HEK293 (cell line): ENCODE results near the gene GARRE1.
A peak's percentile ranks its signal among the peaks of the same experiment; 100 is the strongest.

Experiments
- CTCF ChIA-PET: fragments of 350-600 bp; formaldehyde crosslinking; extraction: SDS; loops from one replicate; lab custom pipeline; 2021; ENCODE audit warnings: antibody characterized with exemption; lab: Yijun Ruan, JAX
- POLR2A ChIA-PET: fragments of 300-600 bp; formaldehyde crosslinking; extraction: SDS; loops from one replicate; lab custom pipeline; 2020; ENCODE audit warnings: antibody characterized with exemption, inconsistent platforms; lab: Yijun Ruan, JAX
- H3K27ac ChIP-seq: fragments of 200-500 bp; sonication (Bioruptor generic); 2 replicates; pipeline ENCODE4 v1.5.1; 2014; ENCODE audit warnings: low read depth, low read length, control low read depth, inconsistent platforms; ENCODE audit errors: extremely low read depth
- H3K36me3 ChIP-seq, 2 experiments: fragments of 200-500 bp in 1 of 2; sonication (Bioruptor generic) in 1 of 2; 1 replicate in 1 of 2; 2 replicates in 1 of 2; pipeline ENCODE4 v1.5.1; 2014 to 2017; ENCODE audit warnings: inconsistent platforms in 2 of 2, low read length in 2 of 2; ENCODE audit not compliant: control insufficient read depth in 2 of 2, insufficient read depth in 1 of 2
- H3K4me1 ChIP-seq: fragments of 200-500 bp; sonication (Bioruptor generic); 2 replicates; pipeline ENCODE4 v1.5.1; 2014; ENCODE audit warnings: mild to moderate bottlenecking, low read length, inconsistent platforms; ENCODE audit not compliant: control insufficient read depth, insufficient read depth
- H3K4me3 ChIP-seq: 2 replicates; pipeline ENCODE4 v1.5.1; 2011; ENCODE audit warnings: low read depth, mild to moderate bottlenecking, control low read depth, low read length, moderate library complexity
- H3K9me3 ChIP-seq: fragments of 200-500 bp; sonication (Bioruptor generic); 2 replicates; pipeline ENCODE4 v1.5.1; 2014; ENCODE audit warnings: low read depth, low read length, inconsistent platforms; ENCODE audit not compliant: control insufficient read depth, insufficient read depth
- HOXD13 ChIP-seq: sonication (generic); formaldehyde crosslinking; IDR thresholded peaks from 2 replicates; pipeline ENCODE4 v1.8.0; 2022; ENCODE audit warnings: missing genetic modification reagents, borderline replicate concordance
- RBAK ChIP-seq: fragments of 450-650 bp; formaldehyde crosslinking; IDR thresholded peaks from 2 replicates; pipeline ENCODE4 v1.5.1; 2016; ENCODE audit warnings: missing biosample characterization, missing genetic modification characterization
- SCRT2 ChIP-seq: fragments of 450-650 bp; formaldehyde crosslinking; IDR thresholded peaks from 2 replicates; pipeline ENCODE4 v1.5.1; 2016; ENCODE audit warnings: missing biosample characterization, missing genetic modification characterization
- ZBTB11 ChIP-seq: fragments of 450-650 bp; formaldehyde crosslinking; conservative IDR thresholded peaks from 2 replicates; pipeline ENCODE4 v1.5.1; 2016; ENCODE audit warnings: low read depth, missing biosample characterization, missing genetic modification characterization
- ZFP3 ChIP-seq: fragments of 450-650 bp; formaldehyde crosslinking; IDR thresholded peaks from 2 replicates; pipeline ENCODE4 v1.5.1; 2016; ENCODE audit warnings: low read depth, missing biosample characterization, missing genetic modification characterization
- ZNF138 ChIP-seq: fragments of 450-650 bp; formaldehyde crosslinking; IDR thresholded peaks from 2 replicates; pipeline ENCODE4 v1.5.1; 2016; ENCODE audit warnings: missing biosample characterization, missing genetic modification characterization, borderline replicate concordance
- ZNF157 ChIP-seq: fragments of 450-650 bp; formaldehyde crosslinking; IDR thresholded peaks from 2 replicates; pipeline ENCODE4 v1.5.1; 2016; ENCODE audit warnings: missing biosample characterization, missing genetic modification characterization
- ZNF202 ChIP-seq: fragments of 450-650 bp; formaldehyde crosslinking; IDR thresholded peaks from 2 replicates; pipeline ENCODE4 v1.5.1; 2016; ENCODE audit warnings: missing biosample characterization, missing genetic modification characterization, borderline replicate concordance
- ZNF366 ChIP-seq: fragments of 450-650 bp; formaldehyde crosslinking; conservative IDR thresholded peaks from 2 replicates; pipeline ENCODE4 v1.5.1; 2016; ENCODE audit warnings: missing biosample characterization, missing genetic modification characterization
- ZNF624 ChIP-seq: fragments of 450-650 bp; formaldehyde crosslinking; IDR thresholded peaks from 2 replicates; pipeline ENCODE4 v1.5.1; 2017; ENCODE audit warnings: missing biosample characterization, missing genetic modification characterization
- ZNF654 ChIP-seq: fragments of 450-650 bp; formaldehyde crosslinking; IDR thresholded peaks from 2 replicates; pipeline ENCODE4 v1.5.1; 2016; ENCODE audit warnings: low read depth, missing biosample characterization, missing genetic modification characterization
- ZNF830 ChIP-seq: fragments of 450-650 bp; IDR thresholded peaks from 2 replicates; pipeline ENCODE4 v1.5.0; 2018; ENCODE audit warnings: missing biosample characterization, missing genetic modification characterization, low read depth, mild to moderate bottlenecking, moderate library complexity
- ZSCAN23 ChIP-seq: fragments of 450-650 bp; formaldehyde crosslinking; IDR thresholded peaks from 2 replicates; pipeline ENCODE4 v1.5.1; 2016; ENCODE audit warnings: missing biosample characterization, missing genetic modification characterization
- TF ChIP-seq, protein P1 (sequence below): fragments of 450-650 bp; formaldehyde crosslinking; IDR thresholded peaks from 2 replicates; pipeline ENCODE4 v1.5.1; 2016; ENCODE audit warnings: missing biosample characterization, missing genetic modification characterization
- TF ChIP-seq, protein P2 (sequence below): fragments of 450-650 bp; formaldehyde crosslinking; IDR thresholded peaks from 2 replicates; pipeline ENCODE4 v1.5.1; 2016; ENCODE audit warnings: missing biosample characterization, missing genetic modification characterization
- TF ChIP-seq, protein P3 (sequence below): fragments of 450-650 bp; formaldehyde crosslinking; optimal IDR thresholded peaks from 2 replicates; pipeline ENCODE3; 2016; ENCODE audit warnings: missing biosample characterization, mild to moderate bottlenecking, missing genetic modification characterization

GARRE1 gene

DNA sequence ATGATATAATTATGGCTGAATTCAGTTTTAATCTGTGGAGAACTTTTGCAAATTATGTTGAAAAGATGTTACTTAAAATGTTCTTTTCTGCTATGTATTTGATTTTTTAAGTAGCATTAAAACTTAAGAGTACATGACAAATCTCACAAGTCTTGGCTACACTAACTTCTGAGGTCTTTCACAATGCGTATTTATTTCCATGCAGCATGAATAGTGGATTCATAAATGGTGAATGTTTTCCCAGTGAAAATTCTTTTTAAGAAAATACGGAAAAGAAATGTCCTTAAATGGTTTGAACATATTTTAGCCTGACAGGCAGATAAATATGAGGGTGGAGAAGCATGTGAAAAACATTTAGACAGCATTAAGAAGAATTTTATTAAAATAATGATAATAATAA is 30.2 kb downstream of the GARRE1 start (continued):
- no peak for TF ChIP-seq ZBTB11 (tag by site-specific recombination)
- TF ChIP-seq HOXD13 (CRISPR knock-in tag) = no peak
- TF ChIP-seq RBAK (tag by site-specific recombination) = no peak
- no peak for TF ChIP-seq ZNF366 (tag by site-specific recombination)

DNA sequence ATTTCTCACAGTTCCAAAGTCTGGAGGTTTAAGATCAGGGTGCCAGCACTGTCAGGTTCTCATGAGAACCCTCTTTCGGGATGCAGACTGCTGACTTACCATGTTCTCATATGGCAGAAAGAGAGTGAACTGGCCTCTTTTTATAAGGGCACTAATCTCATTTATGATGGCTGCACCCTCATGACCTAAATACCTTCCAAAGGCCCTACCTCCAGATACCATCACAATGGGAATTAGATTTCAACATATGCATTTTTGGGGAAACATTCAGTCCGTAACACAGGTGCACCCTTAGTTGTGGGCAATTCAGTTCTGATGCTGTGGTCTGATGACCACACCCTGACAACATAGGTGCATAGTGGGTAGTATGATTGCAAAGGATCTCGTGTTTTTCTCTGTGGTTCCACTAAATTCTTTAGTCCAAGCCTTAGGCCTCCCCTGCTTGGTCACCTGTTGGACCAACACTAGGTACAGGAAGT is 33.3 kb downstream of the GARRE1 start:
- ChIA-PET POLR2A (no interaction called here), CTCF (interaction anchor here (1.6 kb wide), 1 partner anchor 59 kb away, joined by 4 read pairs; no protein-coding TSS in a partner anchor)
- H3K4me1 ChIP-seq = peaks cover 5% of the 10 kb centered on the region; the same call in 1 of the 2 replicates
- H3K36me3 ChIP-seq = peaks cover 0 to 25% of the 10 kb centered on the region in 2 experiments; a peak in 2 of 3 replicates
- H3K9me3 ChIP-seq = no peaks in the 10 kb centered on the region
- H3K27ac ChIP-seq = no peak overlapping the region
- no peak overlapping the region for H3K4me3 ChIP-seq
- TF ChIP-seq ZNF202 (no peak), ZNF157 (tag by site-specific recombination) (no peak), ZSCAN23 (no peak), SCRT2 (tag by site-specific recombination) (peak; percentile 64), ZNF624 (no peak), ZFP3 (no peak)
- TF ChIP-seq, protein P1, sequence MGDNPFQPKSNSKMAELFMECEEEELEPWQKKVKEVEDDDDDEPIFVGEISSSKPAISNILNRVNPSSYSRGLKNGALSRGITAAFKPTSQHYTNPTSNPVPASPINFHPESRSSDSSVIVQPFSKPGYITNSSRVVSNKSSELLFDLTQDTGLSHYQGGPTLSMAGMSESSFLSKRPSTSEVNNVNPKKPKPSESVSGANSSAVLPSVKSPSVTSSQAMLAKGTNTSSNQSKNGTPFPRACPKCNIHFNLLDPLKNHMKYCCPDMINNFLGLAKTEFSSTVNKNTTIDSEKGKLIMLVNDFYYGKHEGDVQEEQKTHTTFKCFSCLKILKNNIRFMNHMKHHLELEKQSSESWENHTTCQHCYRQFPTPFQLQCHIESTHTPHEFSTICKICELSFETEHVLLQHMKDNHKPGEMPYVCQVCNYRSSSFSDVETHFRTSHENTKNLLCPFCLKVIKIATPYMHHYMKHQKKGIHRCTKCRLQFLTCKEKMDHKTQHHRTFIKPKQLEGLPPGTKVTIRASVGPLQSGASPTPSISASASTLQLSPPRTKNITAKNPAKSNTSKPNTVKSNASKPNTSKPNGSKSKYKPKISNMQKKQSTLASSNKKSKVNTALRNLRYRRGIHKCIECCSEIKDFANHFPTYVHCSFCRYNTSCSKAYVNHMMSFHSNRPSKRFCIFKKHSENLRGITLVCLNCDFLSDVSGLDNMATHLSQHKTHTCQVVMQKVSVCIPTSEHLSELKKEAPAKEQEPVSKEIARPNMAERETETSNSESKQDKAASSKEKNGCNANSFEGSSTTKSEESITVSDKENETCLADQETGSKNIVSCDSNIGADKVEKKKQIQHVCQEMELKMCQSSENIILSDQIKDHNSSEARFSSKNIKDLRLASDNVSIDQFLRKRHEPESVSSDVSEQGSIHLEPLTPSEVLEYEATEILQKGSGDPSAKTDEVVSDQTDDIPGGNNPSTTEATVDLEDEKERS (tag by site-specific recombination) = 0 out of 2 replicates have a peak, but pooled peaks have one; percentile 12

DNA sequence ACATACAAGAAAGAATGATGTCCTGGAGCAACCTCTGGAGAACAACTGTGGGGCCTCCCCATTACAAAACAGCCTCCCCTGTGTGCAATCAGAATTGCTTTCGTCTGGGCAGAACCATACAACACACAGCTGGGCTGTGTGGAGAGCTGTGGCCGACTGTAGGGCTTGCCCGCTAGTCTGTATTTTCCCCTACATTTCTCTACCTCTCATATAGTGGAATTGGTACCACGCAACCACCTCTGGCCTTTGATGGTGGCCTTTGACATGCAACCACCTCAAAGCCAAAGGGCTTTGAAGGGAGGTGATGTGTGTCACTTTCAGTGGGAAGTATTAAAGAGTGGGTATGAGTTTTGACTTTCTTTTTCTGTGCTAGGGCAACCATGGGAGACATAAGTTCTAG is 34.0 kb downstream of the GARRE1 start:
- no peak overlapping the region for H3K4me3 ChIP-seq
- no peak for TF ChIP-seq ZNF830
- TF ChIP-seq, protein P2, sequence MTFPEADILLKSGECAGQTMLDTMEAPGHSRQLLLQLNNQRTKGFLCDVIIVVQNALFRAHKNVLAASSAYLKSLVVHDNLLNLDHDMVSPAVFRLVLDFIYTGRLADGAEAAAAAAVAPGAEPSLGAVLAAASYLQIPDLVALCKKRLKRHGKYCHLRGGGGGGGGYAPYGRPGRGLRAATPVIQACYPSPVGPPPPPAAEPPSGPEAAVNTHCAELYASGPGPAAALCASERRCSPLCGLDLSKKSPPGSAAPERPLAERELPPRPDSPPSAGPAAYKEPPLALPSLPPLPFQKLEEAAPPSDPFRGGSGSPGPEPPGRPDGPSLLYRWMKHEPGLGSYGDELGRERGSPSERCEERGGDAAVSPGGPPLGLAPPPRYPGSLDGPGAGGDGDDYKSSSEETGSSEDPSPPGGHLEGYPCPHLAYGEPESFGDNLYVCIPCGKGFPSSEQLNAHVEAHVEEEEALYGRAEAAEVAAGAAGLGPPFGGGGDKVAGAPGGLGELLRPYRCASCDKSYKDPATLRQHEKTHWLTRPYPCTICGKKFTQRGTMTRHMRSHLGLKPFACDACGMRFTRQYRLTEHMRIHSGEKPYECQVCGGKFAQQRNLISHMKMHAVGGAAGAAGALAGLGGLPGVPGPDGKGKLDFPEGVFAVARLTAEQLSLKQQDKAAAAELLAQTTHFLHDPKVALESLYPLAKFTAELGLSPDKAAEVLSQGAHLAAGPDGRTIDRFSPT (tag by site-specific recombination) = no peak
- TF ChIP-seq ZNF654 (tag by site-specific recombination) = no peak
- TF ChIP-seq, protein P3, sequence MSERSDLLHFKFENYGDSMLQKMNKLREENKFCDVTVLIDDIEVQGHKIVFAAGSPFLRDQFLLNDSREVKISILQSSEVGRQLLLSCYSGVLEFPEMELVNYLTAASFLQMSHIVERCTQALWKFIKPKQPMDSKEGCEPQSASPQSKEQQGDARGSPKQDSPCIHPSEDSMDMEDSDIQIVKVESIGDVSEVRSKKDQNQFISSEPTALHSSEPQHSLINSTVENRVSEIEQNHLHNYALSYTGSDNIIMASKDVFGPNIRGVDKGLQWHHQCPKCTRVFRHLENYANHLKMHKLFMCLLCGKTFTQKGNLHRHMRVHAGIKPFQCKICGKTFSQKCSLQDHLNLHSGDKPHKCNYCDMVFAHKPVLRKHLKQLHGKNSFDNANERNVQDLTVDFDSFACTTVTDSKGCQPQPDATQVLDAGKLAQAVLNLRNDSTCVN = no peak
- no peak for TF ChIP-seq ZNF138 (tag by site-specific recombination)
- ChIA-PET CTCF (interaction anchor here (1.6 to 1.9 kb wide), 2 partner anchors 58 to 71 kb away, joined by 4 read pairs; no protein-coding TSS in a partner anchor), POLR2A (no interaction called here)
- peaks cover 0 to 27% of the 10 kb centered on the region in 2 experiments; a peak in 2 of 3 replicates for H3K36me3 ChIP-seq
- no peak overlapping the region for H3K27ac ChIP-seq
- no peaks in the 10 kb centered on the region for H3K9me3 ChIP-seq
- no peaks in the 10 kb centered on the region for H3K4me1 ChIP-seq
